ENCODE results near the gene ADAMTS17.

ADAMTS17 gene

GRCh38 chr15:100100926-100101325, 240.8 kb downstream of the ADAMTS17 start:
- TF ChIP-seq, protein P1, sequence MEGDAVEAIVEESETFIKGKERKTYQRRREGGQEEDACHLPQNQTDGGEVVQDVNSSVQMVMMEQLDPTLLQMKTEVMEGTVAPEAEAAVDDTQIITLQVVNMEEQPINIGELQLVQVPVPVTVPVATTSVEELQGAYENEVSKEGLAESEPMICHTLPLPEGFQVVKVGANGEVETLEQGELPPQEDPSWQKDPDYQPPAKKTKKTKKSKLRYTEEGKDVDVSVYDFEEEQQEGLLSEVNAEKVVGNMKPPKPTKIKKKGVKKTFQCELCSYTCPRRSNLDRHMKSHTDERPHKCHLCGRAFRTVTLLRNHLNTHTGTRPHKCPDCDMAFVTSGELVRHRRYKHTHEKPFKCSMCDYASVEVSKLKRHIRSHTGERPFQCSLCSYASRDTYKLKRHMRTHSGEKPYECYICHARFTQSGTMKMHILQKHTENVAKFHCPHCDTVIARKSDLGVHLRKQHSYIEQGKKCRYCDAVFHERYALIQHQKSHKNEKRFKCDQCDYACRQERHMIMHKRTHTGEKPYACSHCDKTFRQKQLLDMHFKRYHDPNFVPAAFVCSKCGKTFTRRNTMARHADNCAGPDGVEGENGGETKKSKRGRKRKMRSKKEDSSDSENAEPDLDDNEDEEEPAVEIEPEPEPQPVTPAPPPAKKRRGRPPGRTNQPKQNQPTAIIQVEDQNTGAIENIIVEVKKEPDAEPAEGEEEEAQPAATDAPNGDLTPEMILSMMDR (IDR thresholded peaks at IDR 0.05), result no peak

GRCh38 chr15:100099976-100100375, 241.8 kb downstream of the ADAMTS17 start:
- TF ChIP-seq, protein P1 (IDR thresholded peaks at IDR 0.05), result no peak

GRCh38 chr15:100098705-100099104, 243.1 kb downstream of the ADAMTS17 start:
- TF ChIP-seq, protein P1 (IDR thresholded peaks at IDR 0.05), result no peak

- TF ChIP-seq, protein P1 (IDR thresholded peaks at IDR 0.05), result no peak
Measured at GRCh38 chr15:100097342-100098127, 244.2 kb downstream of the ADAMTS17 start.

- TF ChIP-seq, protein P1 (IDR thresholded peaks at IDR 0.05), result no peak
Measured at GRCh38 chr15:100096700-100097099, 245.1 kb downstream of the ADAMTS17 start.

- TF ChIP-seq, protein P1 (IDR thresholded peaks at IDR 0.05), result no peak
Measured at GRCh38 chr15:100096248-100096600, 245.6 kb downstream of the ADAMTS17 start.

GRCh38 chr15:100095541-100096247, 246.1 kb downstream of the ADAMTS17 start:
- TF ChIP-seq, protein P1 (IDR thresholded peaks at IDR 0.05), result no peak

Data from LNCAP (cell line).